ENCODE measurements around the gene TEX54. TPM values are rescaled to one million over a fixed set of nuclear protein-coding genes. Genes with fewer than 3 reads are reported as not detected.
"Not testable (repeated sequence)": the region's sequence is repeated elsewhere in the genome, so short reads cannot be mapped to it uniquely, and the experiment has no call there.

The TEX54 gene
- total RNA-seq, 1 donor = 0.54 TPM

GRCh38 chr11:62850911-62851806, 18.5 kb upstream of the TEX54 start:
- H3K4me3 ChIP-seq (ENCODE audit: low read depth, low read length) = no peak overlapping the region
- no peak for TF ChIP-seq CTCF (IDR thresholded peaks at IDR 0.05; ENCODE audit: insufficient read depth, low read length)
- DNase-seq (ENCODE audit: low read depth) = no peak

- DNase-seq (ENCODE audit: low read depth) = no peak
- TF ChIP-seq CTCF (IDR thresholded peaks at IDR 0.05; ENCODE audit: insufficient read depth, low read length) = no peak
Observed at GRCh38 chr11:62847767-62848314, 15.2 kb upstream of the TEX54 start.

GRCh38 chr11:62846177-62846576, 13.5 kb upstream of the TEX54 start:
- no peak for TF ChIP-seq CTCF (IDR thresholded peaks at IDR 0.05; ENCODE audit: insufficient read depth, low read length)
- H3K4me3 ChIP-seq (ENCODE audit: low read depth, low read length) = no peak overlapping the region
- no peak for DNase-seq (ENCODE audit: low read depth)

More at GRCh38 chr11:62847767-62848314, 15.2 kb upstream of the TEX54 start:
- no peak overlapping the region for H3K4me3 ChIP-seq (ENCODE audit: low read depth, low read length)

GRCh38 chr11:62844154-62844553, 11.5 kb upstream of the TEX54 start:
- DNase-seq (ENCODE audit: low read depth) = no peak
- H3K4me3 ChIP-seq (ENCODE audit: low read depth, low read length) = no peak overlapping the region
- no peak for TF ChIP-seq CTCF (IDR thresholded peaks at IDR 0.05; ENCODE audit: insufficient read depth, low read length)

- no peak for TF ChIP-seq CTCF (IDR thresholded peaks at IDR 0.05; ENCODE audit: insufficient read depth, low read length)
- no peak overlapping the region for H3K4me3 ChIP-seq (ENCODE audit: low read depth, low read length)
- no peak for DNase-seq (ENCODE audit: low read depth)
Observed at GRCh38 chr11:62843466-62843865, 10.8 kb upstream of the TEX54 start.

GRCh38 chr11:62842891-62843290, 10.2 kb upstream of the TEX54 start:
- DNase-seq (ENCODE audit: low read depth); H3K4me3 ChIP-seq (ENCODE audit: low read depth, low read length): not testable (repeated sequence)

GRCh38 chr11:62842171-62842741, 9.6 kb upstream of the TEX54 start:
- DNase-seq (ENCODE audit: low read depth) = no peak
- no peak for TF ChIP-seq CTCF (IDR thresholded peaks at IDR 0.05; ENCODE audit: insufficient read depth, low read length)
- H3K4me3 ChIP-seq (ENCODE audit: low read depth, low read length) = peak overlapping the region; percentile 56
